Glutamatergic neuron (in vitro differentiated cells): ENCODE results near the gene KLC4. TPM values are rescaled to one million over a fixed set of nuclear protein-coding genes. Genes with fewer than 3 reads are reported as not detected.

Source experiments
- DNase-seq: peaks from one replicate; pipeline ENCODE4 v3.0.0; 2022
- H3K27ac Mint-ChIP-seq: one replicate; pipeline ENCODE4 v1.8.0; 2020; ENCODE audit warnings: mild to moderate bottlenecking, mixed read lengths, inconsistent platforms; ENCODE audit not compliant: unreplicated experiment
- H3K27me3 Mint-ChIP-seq: one replicate; pipeline ENCODE4 v1.8.0; 2020; ENCODE audit warnings: mild to moderate bottlenecking, moderate library complexity, mixed read lengths, inconsistent platforms; ENCODE audit not compliant: unreplicated experiment
- H3K36me3 Mint-ChIP-seq: one replicate; pipeline ENCODE4 v1.8.0; 2020; ENCODE audit warnings: mild to moderate bottlenecking, mixed read lengths, inconsistent platforms; ENCODE audit not compliant: unreplicated experiment
- H3K4me1 Mint-ChIP-seq: one replicate; pipeline ENCODE4 v1.8.0; 2020; ENCODE audit warnings: mild to moderate bottlenecking, low read depth, mixed read lengths, inconsistent platforms; ENCODE audit not compliant: unreplicated experiment
- H3K4me3 Mint-ChIP-seq: one replicate; pipeline ENCODE4 v1.8.0; 2020; ENCODE audit warnings: mild to moderate bottlenecking, mixed read lengths, inconsistent platforms; ENCODE audit not compliant: unreplicated experiment
- H3K9me3 Mint-ChIP-seq: one replicate; pipeline ENCODE4 v1.8.0; 2020; ENCODE audit warnings: mild to moderate bottlenecking, moderate library complexity, mixed read lengths, inconsistent platforms; ENCODE audit not compliant: unreplicated experiment
- total RNA-seq: library from RNA; stranded (reverse); fragmentation: NEBNext Ultra II Directional; extraction: Animal tissue kit (Norgen Biotek cat#: 25700); gene quantifications from one replicate; pipeline ENCODE4 v1.2.1, GENCODE V29; 2021; ENCODE audit not compliant: unreplicated experiment
- TF ChIP-seq, protein P1 (sequence below): fragments of 200-600 bp; sonication (generic); IDR thresholded peaks from one replicate; pipeline ENCODE4 v1.5.0; 2021; ENCODE audit not compliant: partially characterized antibody, unreplicated experiment

The KLC4 gene
- total RNA-seq, 1 donor from 2014 or later = 62.3 TPM

DNA sequence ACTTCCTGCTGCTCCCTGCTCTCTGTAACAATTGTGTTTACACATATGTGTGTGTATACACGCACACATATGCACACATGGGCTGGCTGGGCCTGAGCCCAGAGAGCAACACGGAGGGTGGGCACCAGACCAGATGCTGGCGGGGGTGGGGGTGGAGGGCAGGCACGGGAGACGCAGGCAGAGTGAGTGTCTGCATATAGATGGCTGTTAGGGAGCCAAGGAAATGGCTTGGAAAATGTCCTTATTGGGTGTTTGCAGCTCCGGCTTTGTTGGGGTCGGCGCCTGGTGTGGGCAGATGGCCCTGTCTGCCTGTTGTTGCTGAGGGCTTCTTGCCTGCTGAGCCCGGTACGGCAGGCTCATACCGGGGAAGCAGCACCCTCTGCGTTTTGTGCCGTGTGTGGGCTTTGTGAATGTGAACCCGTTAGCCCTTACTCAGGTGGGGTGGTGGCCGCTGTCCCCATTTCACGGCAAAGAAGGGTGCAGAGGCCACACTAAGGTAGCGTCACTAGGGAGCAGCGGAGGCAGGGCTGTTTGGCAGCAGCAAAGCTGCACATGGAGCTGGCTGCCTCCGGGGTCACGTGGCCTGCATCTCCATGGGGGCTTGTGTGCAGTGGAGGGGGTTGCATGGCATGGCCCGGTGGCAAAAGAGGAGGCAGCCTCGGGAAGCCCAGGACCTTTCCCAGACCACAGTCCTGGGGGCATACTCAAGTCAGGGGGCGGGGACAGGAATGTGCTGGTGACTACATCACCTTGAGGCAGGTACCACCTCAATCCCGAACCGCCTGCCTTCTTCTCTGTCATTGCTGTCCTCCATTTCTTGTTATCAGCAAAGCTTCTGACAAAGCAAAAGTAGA is 64.3 kb downstream of the KLC4 start:
- TF ChIP-seq, protein P1, sequence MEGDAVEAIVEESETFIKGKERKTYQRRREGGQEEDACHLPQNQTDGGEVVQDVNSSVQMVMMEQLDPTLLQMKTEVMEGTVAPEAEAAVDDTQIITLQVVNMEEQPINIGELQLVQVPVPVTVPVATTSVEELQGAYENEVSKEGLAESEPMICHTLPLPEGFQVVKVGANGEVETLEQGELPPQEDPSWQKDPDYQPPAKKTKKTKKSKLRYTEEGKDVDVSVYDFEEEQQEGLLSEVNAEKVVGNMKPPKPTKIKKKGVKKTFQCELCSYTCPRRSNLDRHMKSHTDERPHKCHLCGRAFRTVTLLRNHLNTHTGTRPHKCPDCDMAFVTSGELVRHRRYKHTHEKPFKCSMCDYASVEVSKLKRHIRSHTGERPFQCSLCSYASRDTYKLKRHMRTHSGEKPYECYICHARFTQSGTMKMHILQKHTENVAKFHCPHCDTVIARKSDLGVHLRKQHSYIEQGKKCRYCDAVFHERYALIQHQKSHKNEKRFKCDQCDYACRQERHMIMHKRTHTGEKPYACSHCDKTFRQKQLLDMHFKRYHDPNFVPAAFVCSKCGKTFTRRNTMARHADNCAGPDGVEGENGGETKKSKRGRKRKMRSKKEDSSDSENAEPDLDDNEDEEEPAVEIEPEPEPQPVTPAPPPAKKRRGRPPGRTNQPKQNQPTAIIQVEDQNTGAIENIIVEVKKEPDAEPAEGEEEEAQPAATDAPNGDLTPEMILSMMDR = no peak
- peaks cover 21% of the 10 kb centered on the region for H3K9me3 Mint-ChIP-seq
- no peaks in the 10 kb centered on the region for H3K36me3 Mint-ChIP-seq
- H3K27me3 Mint-ChIP-seq = peaks cover 18% of the 10 kb centered on the region
- peaks cover 48% of the 10 kb centered on the region for H3K4me1 Mint-ChIP-seq
- DNase-seq = peak; percentile 78
- peak overlapping the region; percentile 73 for H3K4me3 Mint-ChIP-seq
- H3K27ac Mint-ChIP-seq = peak overlapping the region; percentile 99

DNA sequence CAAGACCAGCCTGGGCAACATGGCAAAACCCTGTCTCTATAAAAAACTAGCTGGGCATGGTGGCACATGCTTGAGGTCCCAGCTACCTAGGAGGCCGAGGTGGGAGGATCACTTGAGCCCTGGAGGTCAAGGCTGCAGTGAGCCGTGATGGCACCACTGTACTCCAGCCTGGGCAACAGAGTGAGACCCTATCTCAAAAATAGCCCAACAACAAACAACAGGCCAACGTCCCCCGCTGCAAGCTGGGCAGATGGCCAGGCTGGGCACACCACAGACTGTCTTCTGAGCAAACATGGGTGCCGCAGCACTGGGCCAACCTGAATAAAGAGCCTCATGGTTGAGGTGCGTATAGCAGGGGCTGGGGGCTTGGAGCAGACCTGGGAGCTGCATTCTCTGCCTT is 65.0 kb downstream of the KLC4 start:
- Mint-ChIP-seq H3K27me3 (peaks cover 17% of the 10 kb centered on the region), H3K4me3 (no peak overlapping the region), H3K4me1 (peaks cover 44% of the 10 kb centered on the region), H3K27ac (peak overlapping the region; percentile 99), H3K9me3 (peaks cover 19% of the 10 kb centered on the region), H3K36me3 (no peaks in the 10 kb centered on the region)
- DNase-seq = no peak
- TF ChIP-seq, protein P1 = no peak

Other genes starting within 250 kb of the KLC4 start
- gene RPL7L1, start 180.0 kb upstream of the KLC4 start, total RNA-seq = 80.2 TPM
- not detected for gene PTCRA, start 143.6 kb upstream of the KLC4 start, total RNA-seq
- 36.8 TPM for gene CNPY3, start 130.2 kb upstream of the KLC4 start, total RNA-seq
- 0.54 TPM for gene GNMT, start 98.9 kb upstream of the KLC4 start, total RNA-seq
- 13.8 TPM for gene PEX6, start 80.5 kb upstream of the KLC4 start, total RNA-seq
- gene PPP2R5D, start 75.1 kb upstream of the KLC4 start, total RNA-seq = 59.1 TPM
- 42.7 TPM for gene MEA1, start 45.7 kb upstream of the KLC4 start, total RNA-seq
- 119 TPM for gene KLHDC3, start 45.4 kb upstream of the KLC4 start, total RNA-seq
- gene RRP36, start 38.0 kb upstream of the KLC4 start, total RNA-seq = 109 TPM
- gene CUL7, start 5.8 kb upstream of the KLC4 start, total RNA-seq = 43.3 TPM
- 50.5 TPM for gene MRPL2, start 197 bp upstream of the KLC4 start, total RNA-seq
- 166 TPM for gene PTK7, start 16.7 kb downstream of the KLC4 start, total RNA-seq
- gene SRF, start 111.6 kb downstream of the KLC4 start, total RNA-seq = 20.7 TPM
- 51.6 TPM for gene CUL9, start 122.6 kb downstream of the KLC4 start, total RNA-seq
- gene DNPH1, start 169.8 kb downstream of the KLC4 start, total RNA-seq = 3.5 TPM
- gene TTBK1, start 183.8 kb downstream of the KLC4 start, total RNA-seq = 47.3 TPM
- gene SLC22A7, start 238.6 kb downstream of the KLC4 start, total RNA-seq = 0.34 TPM
- 0.69 TPM for gene CRIP3, start 249.2 kb downstream of the KLC4 start, total RNA-seq